Epithelial cell of proximal tubule (primary cell): ENCODE measurements around the gene BMP8B. TPM values are rescaled to one million over a fixed set of nuclear protein-coding genes. Genes with fewer than 3 reads are reported as not detected.
"Not testable (repeated sequence)": the region's sequence is repeated elsewhere in the genome, so short reads cannot be mapped to it uniquely, and the experiment has no call there.

ENCODE experiments used
- DNase-seq: peaks from one replicate; pipeline ENCODE4 v3.0.0-alpha.2; 2011; ENCODE audit warnings: low read depth
- H3K4me3 ChIP-seq: 2 replicates; pipeline ENCODE4 v1.5.1; 2011; ENCODE audit warnings: low read depth, mild to moderate bottlenecking, low read length
- CTCF ChIP-seq: conservative IDR thresholded peaks from 2 replicates; pipeline ENCODE4 v1.5.1; 2012; ENCODE audit warnings: low read depth, mild to moderate bottlenecking, low read length
- total RNA-seq: library from RNA; depleted of rRNA; stranded (reverse); fragments of >200 nt; gene quantifications from 2 replicates; pipeline ENCODE4 v1.2.3, GENCODE V29; 2015

The BMP8B gene
- total RNA-seq, 1 donor from 2014 or later, result 1.9 TPM

GRCh38 chr1:39822146-39822545 is 33.5 kb upstream of the BMP8B start:
- TF ChIP-seq CTCF, result no peak
- DNase-seq, result no peak
- no peak overlapping the region for H3K4me3 ChIP-seq

- no peak for DNase-seq
- no peak for TF ChIP-seq CTCF
- no peak overlapping the region for H3K4me3 ChIP-seq
These were observed 30.6 kb upstream of the BMP8B start for GRCh38 chr1:39819091-39819812.

- TF ChIP-seq CTCF, result no peak
- DNase-seq, result no peak
- H3K4me3 ChIP-seq, result no peak overlapping the region
These were observed 29.8 kb upstream of the BMP8B start for GRCh38 chr1:39818482-39818881.

GRCh38 chr1:39817091-39817932 is 28.6 kb upstream of the BMP8B start:
- DNase-seq, H3K4me3 ChIP-seq: not testable (repeated sequence)
- peak; percentile 23 for TF ChIP-seq CTCF

- TF ChIP-seq CTCF, result peak; percentile 81
- no peak overlapping the region for H3K4me3 ChIP-seq
- no peak for DNase-seq
These were observed 27.9 kb upstream of the BMP8B start for GRCh38 chr1:39816415-39817090.

GRCh38 chr1:39812913-39813312 is 24.2 kb upstream of the BMP8B start:
- no peak overlapping the region for H3K4me3 ChIP-seq
- TF ChIP-seq CTCF, result no peak
- DNase-seq, result no peak
